Panc1 (cell line): ENCODE data around the gene DRD4. TPM values are rescaled to one million over a fixed set of nuclear protein-coding genes. Genes with fewer than 3 reads are reported as not detected.

Experiments
- ATAC-seq: fragments of 200-7000 bp; cut with Tn5 transposase; 2 replicates; pipeline ENCODE4 v1.9.1; 2020; ENCODE audit warnings: mild to moderate bottlenecking, moderate library complexity
- BruUV-seq: library from RNA; stranded (reverse); fragments of 400-500 nt; replicated peaks from 2 replicates; lab custom pipeline; 2021; lab: Mats Ljungman, UMichigan
- CTCF ChIA-PET: fragments of 300-600 bp; sonication (Branson Sonifier 250); formaldehyde crosslinking; loops from one replicate; lab custom pipeline; 2022; ENCODE audit warnings: antibody characterized with exemption; lab: Charles Lee
- POLR2A ChIA-PET: fragments of 300-600 bp; sonication (Branson Sonifier 250); formaldehyde crosslinking; loops from one replicate; lab custom pipeline; 2022; ENCODE audit warnings: antibody characterized with exemption; lab: Charles Lee
- DNase-seq: peaks from one replicate; pipeline ENCODE4 v3.0.0-alpha.2; 2010; ENCODE audit warnings: low read depth, low spot score
- H3K27ac ChIP-seq: 2 replicates; pipeline ENCODE4 v1.5.1; 2011; ENCODE audit warnings: mild to moderate bottlenecking, low read length, inconsistent platforms
- H3K27me3 ChIP-seq: fragments of 200-500 bp; sonication (Bioruptor generic); 2 replicates; pipeline ENCODE4 v1.6.0; 2014; ENCODE audit warnings: low read length, inconsistent platforms; ENCODE audit not compliant: control insufficient read depth, insufficient read depth
- H3K36me3 ChIP-seq: fragments of 200-500 bp; sonication (Bioruptor generic); 2 replicates; pipeline ENCODE4 v1.5.1; 2014; ENCODE audit warnings: inconsistent platforms, mild to moderate bottlenecking, low read length, moderate library complexity; ENCODE audit not compliant: control insufficient read depth, insufficient read depth
- H3K4me1 ChIP-seq: 2 replicates; pipeline ENCODE4 v1.5.1; 2011; ENCODE audit warnings: inconsistent platforms, mild to moderate bottlenecking, low read length, moderate library complexity; ENCODE audit not compliant: control insufficient read depth, insufficient read depth
- H3K4me3 ChIP-seq, 2 experiments: 2 replicates each; pipeline ENCODE4 v1.5.1; 2011 to 2012; ENCODE audit warnings: low read depth in 2 of 2, low read length in 2 of 2, mild to moderate bottlenecking in 2 of 2, inconsistent platforms in 1 of 2, moderate library complexity in 1 of 2
- H3K9me3 ChIP-seq: fragments of 200-500 bp; sonication (Bioruptor generic); 2 replicates; pipeline ENCODE4 v1.5.1; 2014; ENCODE audit warnings: low read depth, mild to moderate bottlenecking, inconsistent platforms, low read length, moderate library complexity; ENCODE audit not compliant: control insufficient read depth, insufficient read depth
- POLR2AphosphoS5 ChIP-seq: IDR thresholded peaks from 2 replicates; pipeline ENCODE4 v1.6.1; 2012; ENCODE audit warnings: mild to moderate bottlenecking, low read depth, low read length, moderate library complexity
- SIN3A ChIP-seq: IDR thresholded peaks from 2 replicates; pipeline ENCODE4 v1.6.1; 2012; ENCODE audit warnings: low read depth, mild to moderate bottlenecking, low read length, moderate library complexity, borderline replicate concordance; ENCODE audit not compliant: insufficient read depth
- TCF7L2 ChIP-seq: IDR thresholded peaks from 2 replicates; pipeline ENCODE4 v1.6.1; 2011; ENCODE audit warnings: mild to moderate bottlenecking, low read depth, low read length, inconsistent platforms
- in situ Hi-C: cut with HindIII; loops from 2 replicates; pipeline ENCODE4 v1.10.0; 2016; ENCODE audit warnings: low sequenced_read_pairs, low pct_unique_long_range_greater_than_20kb
- intact Hi-C: fragments of 100-400 bp; cut with micrococcal nuclease; formaldehyde crosslinking; loops from one replicate; pipeline ENCODE4 v1.10.0; 2022; ENCODE audit not compliant: unreplicated experiment
- total RNA-seq: library from RNA; stranded (reverse); gene quantifications from one replicate; pipeline ENCODE4 v1.2.1, GENCODE V29; 2021; ENCODE audit not compliant: unreplicated experiment
- TF ChIP-seq, protein P1 (sequence below), 2 experiments: IDR thresholded peaks; 2 replicates each; pipeline ENCODE4 v1.6.1; 2011 to 2012; ENCODE audit warnings: low read depth in 2 of 2, control low read depth in 1 of 2, low read length in 1 of 2, mild to moderate bottlenecking in 1 of 2, moderate library complexity in 1 of 2; ENCODE audit not compliant: insufficient read depth in 1 of 2
- TF ChIP-seq, protein P2 (sequence below): fragments of 450-650 bp; IDR thresholded peaks from 2 replicates; pipeline ENCODE4 v1.5.1; 2017; ENCODE audit warnings: mild to moderate bottlenecking

Gene DRD4
- total RNA-seq, 1 experiment from 2014 or later, result 0.95 TPM

DNA sequence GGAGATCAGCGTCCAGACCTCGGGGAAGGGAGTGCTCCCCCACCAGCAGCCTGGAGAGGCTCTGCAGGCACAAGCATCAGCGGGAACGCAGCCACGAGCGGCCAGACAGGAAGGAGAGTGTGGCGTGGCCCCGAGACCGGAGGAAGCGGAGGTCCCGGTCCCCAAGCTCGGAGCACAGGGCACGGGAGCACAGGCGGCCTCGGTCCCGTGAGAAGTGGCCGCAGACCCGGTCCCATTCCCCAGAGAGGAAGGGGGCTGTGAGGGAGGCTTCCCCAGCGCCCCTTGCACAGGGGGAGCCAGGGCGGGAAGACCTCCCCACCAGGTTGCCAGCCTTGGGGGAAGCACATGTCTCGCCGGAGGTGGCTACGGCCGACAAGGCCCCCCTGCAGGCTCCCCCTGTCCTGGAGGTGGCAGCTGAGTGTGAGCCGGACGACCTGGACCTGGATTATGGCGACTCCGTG lies 28.2 kb upstream of the DRD4 start:
- TF ChIP-seq, protein P1, sequence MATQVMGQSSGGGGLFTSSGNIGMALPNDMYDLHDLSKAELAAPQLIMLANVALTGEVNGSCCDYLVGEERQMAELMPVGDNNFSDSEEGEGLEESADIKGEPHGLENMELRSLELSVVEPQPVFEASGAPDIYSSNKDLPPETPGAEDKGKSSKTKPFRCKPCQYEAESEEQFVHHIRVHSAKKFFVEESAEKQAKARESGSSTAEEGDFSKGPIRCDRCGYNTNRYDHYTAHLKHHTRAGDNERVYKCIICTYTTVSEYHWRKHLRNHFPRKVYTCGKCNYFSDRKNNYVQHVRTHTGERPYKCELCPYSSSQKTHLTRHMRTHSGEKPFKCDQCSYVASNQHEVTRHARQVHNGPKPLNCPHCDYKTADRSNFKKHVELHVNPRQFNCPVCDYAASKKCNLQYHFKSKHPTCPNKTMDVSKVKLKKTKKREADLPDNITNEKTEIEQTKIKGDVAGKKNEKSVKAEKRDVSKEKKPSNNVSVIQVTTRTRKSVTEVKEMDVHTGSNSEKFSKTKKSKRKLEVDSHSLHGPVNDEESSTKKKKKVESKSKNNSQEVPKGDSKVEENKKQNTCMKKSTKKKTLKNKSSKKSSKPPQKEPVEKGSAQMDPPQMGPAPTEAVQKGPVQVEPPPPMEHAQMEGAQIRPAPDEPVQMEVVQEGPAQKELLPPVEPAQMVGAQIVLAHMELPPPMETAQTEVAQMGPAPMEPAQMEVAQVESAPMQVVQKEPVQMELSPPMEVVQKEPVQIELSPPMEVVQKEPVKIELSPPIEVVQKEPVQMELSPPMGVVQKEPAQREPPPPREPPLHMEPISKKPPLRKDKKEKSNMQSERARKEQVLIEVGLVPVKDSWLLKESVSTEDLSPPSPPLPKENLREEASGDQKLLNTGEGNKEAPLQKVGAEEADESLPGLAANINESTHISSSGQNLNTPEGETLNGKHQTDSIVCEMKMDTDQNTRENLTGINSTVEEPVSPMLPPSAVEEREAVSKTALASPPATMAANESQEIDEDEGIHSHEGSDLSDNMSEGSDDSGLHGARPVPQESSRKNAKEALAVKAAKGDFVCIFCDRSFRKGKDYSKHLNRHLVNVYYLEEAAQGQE (IDR thresholded peaks at IDR 0.05; ENCODE audit: insufficient read depth in 1 of 2, low read depth in 2 of 2, low read length in 1 of 2), result no peak
- TF ChIP-seq, protein P2, sequence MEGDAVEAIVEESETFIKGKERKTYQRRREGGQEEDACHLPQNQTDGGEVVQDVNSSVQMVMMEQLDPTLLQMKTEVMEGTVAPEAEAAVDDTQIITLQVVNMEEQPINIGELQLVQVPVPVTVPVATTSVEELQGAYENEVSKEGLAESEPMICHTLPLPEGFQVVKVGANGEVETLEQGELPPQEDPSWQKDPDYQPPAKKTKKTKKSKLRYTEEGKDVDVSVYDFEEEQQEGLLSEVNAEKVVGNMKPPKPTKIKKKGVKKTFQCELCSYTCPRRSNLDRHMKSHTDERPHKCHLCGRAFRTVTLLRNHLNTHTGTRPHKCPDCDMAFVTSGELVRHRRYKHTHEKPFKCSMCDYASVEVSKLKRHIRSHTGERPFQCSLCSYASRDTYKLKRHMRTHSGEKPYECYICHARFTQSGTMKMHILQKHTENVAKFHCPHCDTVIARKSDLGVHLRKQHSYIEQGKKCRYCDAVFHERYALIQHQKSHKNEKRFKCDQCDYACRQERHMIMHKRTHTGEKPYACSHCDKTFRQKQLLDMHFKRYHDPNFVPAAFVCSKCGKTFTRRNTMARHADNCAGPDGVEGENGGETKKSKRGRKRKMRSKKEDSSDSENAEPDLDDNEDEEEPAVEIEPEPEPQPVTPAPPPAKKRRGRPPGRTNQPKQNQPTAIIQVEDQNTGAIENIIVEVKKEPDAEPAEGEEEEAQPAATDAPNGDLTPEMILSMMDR, result no peak
- TF ChIP-seq TCF7L2 (no peak), SIN3A (no peak), POLR2AphosphoS5 (no peak)
- Histone ChIP-seq H3K9me3 (no peaks in the 10 kb centered on the region), H3K4me3 (no peak overlapping the region), H3K4me1 (peaks cover 21% of the 10 kb centered on the region), H3K27me3 (no peaks in the 10 kb centered on the region), H3K27ac (no peak overlapping the region), H3K36me3 (peaks cover 38% of the 10 kb centered on the region)
- ATAC-seq, result no peak
- DNase-seq, result no peak
- intact Hi-C loops, result no loop called here
- ChIA-PET POLR2A (interaction anchor here (1.2 kb wide), 1 partner anchor 24 kb away, joined by 5 read pairs; no protein-coding TSS in a partner anchor), CTCF (no interaction called here)
- in situ Hi-C loops, result no loop called here
- TSS peak; percentile 46 for BruUV-seq

DNA sequence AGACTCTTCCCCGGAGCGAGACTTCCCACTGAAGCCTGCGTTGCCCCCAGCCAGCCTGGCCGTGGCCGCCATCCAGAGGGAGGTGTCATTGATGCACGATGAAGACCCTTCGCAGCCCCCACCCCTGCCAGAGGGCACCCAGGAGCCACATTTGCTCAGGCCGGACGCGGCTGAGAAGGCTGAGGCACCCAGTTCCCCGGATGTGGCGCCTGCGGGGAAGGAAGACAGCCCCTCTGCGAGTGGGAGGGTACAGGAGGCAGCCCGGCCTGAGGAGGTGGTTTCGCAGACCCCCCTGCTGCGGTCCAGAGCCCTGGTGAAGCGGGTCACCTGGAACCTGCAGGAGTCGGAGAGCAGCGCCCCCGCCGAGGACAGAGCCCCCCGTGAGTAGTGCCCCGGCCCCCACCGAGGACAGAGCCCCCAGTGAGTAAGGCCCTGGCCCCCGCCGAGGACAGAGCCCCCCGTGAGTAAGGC lies 27.7 kb upstream of the DRD4 start:
- H3K36me3 ChIP-seq, result peaks cover 38% of the 10 kb centered on the region
- in situ Hi-C loops, result no loop called here
- no peak overlapping the region for H3K27ac ChIP-seq
- intact Hi-C loops, result no loop called here
- no peaks in the 10 kb centered on the region for H3K27me3 ChIP-seq
- ChIA-PET POLR2A (no interaction called here), CTCF (no interaction called here)
- no peak for ATAC-seq
- H3K4me3 ChIP-seq, result no peak overlapping the region
- H3K4me1 ChIP-seq, result peaks cover 26% of the 10 kb centered on the region
- no peak for TF ChIP-seq TCF7L2
- TF ChIP-seq POLR2AphosphoS5, result no peak
- no peak for TF ChIP-seq SIN3A
- TF ChIP-seq, protein P2, result no peak
- TF ChIP-seq, protein P1 (IDR thresholded peaks at IDR 0.05; ENCODE audit: insufficient read depth in 1 of 2, low read depth in 2 of 2, low read length in 1 of 2), result no peak
- DNase-seq, result no peak
- BruUV-seq, result no TSS peak
- no peaks in the 10 kb centered on the region for H3K9me3 ChIP-seq
